Astrocyte (in vitro differentiated cells and primary cell): ENCODE data around the gene RIPK1. TPM values are rescaled to one million over a fixed set of nuclear protein-coding genes. Genes with fewer than 3 reads are reported as not detected.
"Not testable (repeated sequence)": the region's sequence is repeated elsewhere in the genome, so short reads cannot be mapped to it uniquely, and the experiment has no call there.

Experiments used
- DNase-seq: peaks from one replicate; pipeline ENCODE4 v3.0.0-alpha.2; 2010; ENCODE audit warnings: low read depth
- FAIRE-seq: peaks from 2 replicates; lab custom pipeline; 2011; peaks lifted over from hg19 to GRCh38; lab: Jason Lieb, UNC
- H2AFZ ChIP-seq: 2 replicates; pipeline ENCODE4 v1.6.0; 2012; ENCODE audit warnings: low read depth, low read length, inconsistent platforms
- H3K27ac ChIP-seq: 2 replicates; pipeline ENCODE4 v1.5.1; 2011; ENCODE audit warnings: low read depth, low read length, inconsistent platforms
- H3K27me3 ChIP-seq: 2 replicates; pipeline ENCODE4 v1.6.0; 2011; ENCODE audit warnings: low read length, inconsistent platforms; ENCODE audit not compliant: insufficient read depth
- H3K36me3 ChIP-seq: 2 replicates; pipeline ENCODE4 v1.5.1; 2011; ENCODE audit warnings: low read length, inconsistent platforms; ENCODE audit not compliant: insufficient read depth
- H3K4me1 ChIP-seq: 2 replicates; pipeline ENCODE4 v1.5.1; 2011; ENCODE audit warnings: low read length, inconsistent platforms; ENCODE audit not compliant: insufficient read depth
- H3K4me2 ChIP-seq: 2 replicates; pipeline ENCODE4 v1.6.0; 2012; ENCODE audit warnings: low read length, inconsistent platforms
- H3K4me3 ChIP-seq: 2 replicates; pipeline ENCODE4 v1.5.1; 2011; ENCODE audit warnings: low read depth, mild to moderate bottlenecking, low read length, inconsistent platforms; ENCODE audit not compliant: insufficient read depth
- H3K79me2 ChIP-seq: 2 replicates; pipeline ENCODE4 v1.6.0; 2012; ENCODE audit warnings: mild to moderate bottlenecking, low read length, inconsistent platforms; ENCODE audit not compliant: insufficient read depth
- H3K9ac ChIP-seq: 2 replicates; pipeline ENCODE4 v1.6.0; 2012; ENCODE audit warnings: mild to moderate bottlenecking, low read length, inconsistent platforms
- H3K9me3 ChIP-seq: 2 replicates; pipeline ENCODE4 v1.5.1; 2012; ENCODE audit warnings: low read depth, mild to moderate bottlenecking, low read length, inconsistent platforms; ENCODE audit not compliant: insufficient read depth
- H4K20me1 ChIP-seq: 2 replicates; pipeline ENCODE4 v1.6.0; 2012; ENCODE audit warnings: low read length, inconsistent platforms; ENCODE audit not compliant: insufficient read depth
- H3K27ac Mint-ChIP-seq: one replicate; pipeline ENCODE4 v1.8.0; 2021; ENCODE audit warnings: mild to moderate bottlenecking, mixed read lengths; ENCODE audit not compliant: unreplicated experiment
- H3K27me3 Mint-ChIP-seq: one replicate; pipeline ENCODE4 v1.8.0; 2021; ENCODE audit warnings: low read depth, mixed read lengths; ENCODE audit not compliant: unreplicated experiment
- H3K36me3 Mint-ChIP-seq: one replicate; pipeline ENCODE4 v1.8.0; 2021; ENCODE audit warnings: low read depth, mixed read lengths; ENCODE audit not compliant: unreplicated experiment
- H3K4me1 Mint-ChIP-seq: one replicate; pipeline ENCODE4 v1.8.0; 2021; ENCODE audit warnings: low read depth, mixed read lengths; ENCODE audit not compliant: unreplicated experiment
- H3K4me3 Mint-ChIP-seq: one replicate; pipeline ENCODE4 v1.8.0; 2021; ENCODE audit warnings: mild to moderate bottlenecking, moderate library complexity, mixed read lengths; ENCODE audit not compliant: unreplicated experiment
- H3K9me3 Mint-ChIP-seq: one replicate; pipeline ENCODE4 v1.8.0; 2021; ENCODE audit warnings: mild to moderate bottlenecking, mixed read lengths; ENCODE audit not compliant: unreplicated experiment
- EZH2 ChIP-seq: IDR thresholded peaks from 2 replicates; pipeline ENCODE4 v1.6.1; 2012; ENCODE audit warnings: mild to moderate bottlenecking, low read length, inconsistent platforms; ENCODE audit not compliant: insufficient read depth
- total RNA-seq: library from RNA; stranded (reverse); gene quantifications from 2 replicates; pipeline ENCODE4 v1.2.1, GENCODE V29; 2021
- TF ChIP-seq, protein P1 (sequence below): IDR thresholded peaks from 2 replicates; pipeline ENCODE4 v1.5.1; 2011; ENCODE audit warnings: low read depth, mild to moderate bottlenecking, inconsistent platforms, low read length, moderate library complexity; ENCODE audit not compliant: insufficient read depth

Gene RIPK1
- total RNA-seq, 1 donor from 2014 or later: 21.9 TPM

DNA sequence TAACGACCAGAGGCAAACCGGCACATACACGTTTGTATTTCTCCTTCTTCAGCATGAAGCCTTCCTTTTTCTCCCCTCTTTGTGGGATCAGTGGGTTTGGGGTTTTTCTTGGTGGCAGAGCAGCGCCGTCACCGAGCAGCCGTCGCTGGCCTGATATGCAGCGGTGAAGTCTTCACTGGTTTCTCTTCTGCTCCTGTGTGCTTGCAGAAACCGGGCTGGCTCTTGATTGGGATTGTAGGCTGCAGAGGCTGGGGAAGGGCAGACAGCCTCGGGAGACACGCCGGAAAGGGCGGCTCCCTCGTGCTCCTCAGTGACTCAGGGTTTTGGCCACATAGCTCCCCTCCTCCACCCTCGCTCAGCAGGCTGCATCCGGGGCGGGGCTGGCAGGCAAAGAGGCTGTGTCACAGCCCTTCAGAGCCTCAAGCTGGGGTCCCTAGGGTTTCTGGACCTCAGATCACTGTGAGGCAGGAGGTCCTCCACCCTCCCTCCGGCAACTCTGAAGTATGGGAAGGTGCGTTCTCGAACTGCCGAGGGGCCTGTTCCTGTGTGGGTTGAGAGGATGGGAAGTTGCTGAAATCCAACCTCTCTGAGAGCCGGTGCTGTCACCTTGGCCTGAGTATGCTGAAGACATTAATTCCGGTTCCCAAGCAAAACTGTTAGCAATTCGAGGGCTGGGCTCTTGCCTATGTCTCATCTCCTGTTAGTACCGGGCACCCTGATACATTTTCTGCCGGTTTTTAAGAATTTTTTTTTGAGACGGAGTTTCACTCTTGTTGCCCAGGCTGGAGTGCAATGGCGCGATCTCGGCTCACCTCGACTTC is 44.4 kb upstream of the RIPK1 start:
- H3K4me1 ChIP-seq: peaks cover 19% of the 10 kb centered on the region
- Mint-ChIP-seq H3K9me3 (peaks cover 2% of the 10 kb centered on the region), H3K27ac (peak overlapping the region; percentile 88), H3K4me3 (peak overlapping the region; percentile 61), H3K27me3 (peaks cover 2% of the 10 kb centered on the region), H3K4me1 (peaks cover 25% of the 10 kb centered on the region), H3K36me3 (peaks cover 8% of the 10 kb centered on the region)
- no peak for FAIRE-seq
- H3K27ac ChIP-seq: peak overlapping the region; percentile 60
- no peaks in the 10 kb centered on the region for H3K36me3 ChIP-seq
- no peaks in the 10 kb centered on the region for H3K9me3 ChIP-seq
- DNase-seq: peak; percentile 77
- H2AFZ ChIP-seq: peak overlapping the region; percentile 68
- TF ChIP-seq, protein P1, sequence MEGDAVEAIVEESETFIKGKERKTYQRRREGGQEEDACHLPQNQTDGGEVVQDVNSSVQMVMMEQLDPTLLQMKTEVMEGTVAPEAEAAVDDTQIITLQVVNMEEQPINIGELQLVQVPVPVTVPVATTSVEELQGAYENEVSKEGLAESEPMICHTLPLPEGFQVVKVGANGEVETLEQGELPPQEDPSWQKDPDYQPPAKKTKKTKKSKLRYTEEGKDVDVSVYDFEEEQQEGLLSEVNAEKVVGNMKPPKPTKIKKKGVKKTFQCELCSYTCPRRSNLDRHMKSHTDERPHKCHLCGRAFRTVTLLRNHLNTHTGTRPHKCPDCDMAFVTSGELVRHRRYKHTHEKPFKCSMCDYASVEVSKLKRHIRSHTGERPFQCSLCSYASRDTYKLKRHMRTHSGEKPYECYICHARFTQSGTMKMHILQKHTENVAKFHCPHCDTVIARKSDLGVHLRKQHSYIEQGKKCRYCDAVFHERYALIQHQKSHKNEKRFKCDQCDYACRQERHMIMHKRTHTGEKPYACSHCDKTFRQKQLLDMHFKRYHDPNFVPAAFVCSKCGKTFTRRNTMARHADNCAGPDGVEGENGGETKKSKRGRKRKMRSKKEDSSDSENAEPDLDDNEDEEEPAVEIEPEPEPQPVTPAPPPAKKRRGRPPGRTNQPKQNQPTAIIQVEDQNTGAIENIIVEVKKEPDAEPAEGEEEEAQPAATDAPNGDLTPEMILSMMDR: no peak
- TF ChIP-seq EZH2: no peak
- peak overlapping the region; percentile 46 for H3K4me3 ChIP-seq
- peak overlapping the region; percentile 56 for H3K9ac ChIP-seq
- H3K79me2 ChIP-seq: peaks cover 9% of the 10 kb centered on the region
- no peaks in the 10 kb centered on the region for H4K20me1 ChIP-seq
- peak overlapping the region; percentile 79 for H3K4me2 ChIP-seq
- no peaks in the 10 kb centered on the region for H3K27me3 ChIP-seq

DNA sequence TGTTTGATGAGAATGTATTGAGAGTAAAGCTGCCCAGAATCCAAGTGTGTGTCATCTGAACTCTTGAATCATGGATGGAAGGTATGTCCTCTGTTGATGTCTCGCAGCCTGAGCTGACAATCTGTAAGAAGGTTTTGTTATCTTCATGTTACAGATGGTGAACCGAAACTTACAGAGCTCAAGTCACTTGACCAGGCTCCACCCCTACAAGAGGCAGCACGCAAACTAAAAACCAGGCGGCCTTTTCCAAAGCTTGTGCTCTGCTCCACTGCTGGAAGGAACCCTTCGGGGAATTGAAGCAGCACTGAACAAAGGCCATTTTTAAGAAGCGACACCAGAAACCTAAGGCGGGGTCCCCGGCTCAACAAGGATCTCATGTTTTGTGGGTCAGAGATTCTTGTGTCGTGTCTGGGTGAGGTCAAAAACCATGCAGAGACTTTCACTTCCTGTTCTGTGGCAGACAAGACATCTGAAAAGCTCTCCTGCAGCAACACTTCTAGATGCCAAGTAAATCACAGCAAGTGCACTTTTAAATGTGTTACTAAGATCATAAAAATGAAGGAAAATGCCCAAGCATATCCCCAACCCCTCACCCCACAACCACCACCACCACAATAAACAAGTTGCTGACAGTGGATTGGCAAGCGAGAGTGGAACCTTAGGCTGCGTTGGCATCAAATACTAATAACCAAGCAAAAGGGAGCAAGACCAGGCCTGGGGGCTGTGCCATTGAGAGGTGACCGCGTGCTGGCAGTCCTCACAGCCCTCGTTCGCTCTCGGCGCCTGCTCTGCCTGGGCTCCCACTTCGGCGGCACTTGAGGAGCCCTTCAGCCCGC is 41.3 kb upstream of the RIPK1 start:
- Mint-ChIP-seq H3K27me3 (peaks cover 2% of the 10 kb centered on the region), H3K36me3 (peaks cover 6% of the 10 kb centered on the region), H3K4me3 (no peak overlapping the region), H3K9me3 (peaks cover 2% of the 10 kb centered on the region), H3K27ac (peak overlapping the region; percentile 62), H3K4me1 (peaks cover 25% of the 10 kb centered on the region)
- H3K27ac ChIP-seq: no peak overlapping the region
- H3K9ac ChIP-seq: no peak overlapping the region
- no peak for TF ChIP-seq EZH2
- TF ChIP-seq, protein P1: no peak
- no peak overlapping the region for H2AFZ ChIP-seq
- H3K9me3 ChIP-seq: no peaks in the 10 kb centered on the region
- no peaks in the 10 kb centered on the region for H3K27me3 ChIP-seq
- H4K20me1 ChIP-seq: no peaks in the 10 kb centered on the region
- peak; percentile 36 for DNase-seq
- H3K79me2 ChIP-seq: peaks cover 9% of the 10 kb centered on the region
- H3K36me3 ChIP-seq: no peaks in the 10 kb centered on the region
- no peak for FAIRE-seq
- no peak overlapping the region for H3K4me3 ChIP-seq
- H3K4me2 ChIP-seq: no peak overlapping the region
- H3K4me1 ChIP-seq: peaks cover 19% of the 10 kb centered on the region

DNA sequence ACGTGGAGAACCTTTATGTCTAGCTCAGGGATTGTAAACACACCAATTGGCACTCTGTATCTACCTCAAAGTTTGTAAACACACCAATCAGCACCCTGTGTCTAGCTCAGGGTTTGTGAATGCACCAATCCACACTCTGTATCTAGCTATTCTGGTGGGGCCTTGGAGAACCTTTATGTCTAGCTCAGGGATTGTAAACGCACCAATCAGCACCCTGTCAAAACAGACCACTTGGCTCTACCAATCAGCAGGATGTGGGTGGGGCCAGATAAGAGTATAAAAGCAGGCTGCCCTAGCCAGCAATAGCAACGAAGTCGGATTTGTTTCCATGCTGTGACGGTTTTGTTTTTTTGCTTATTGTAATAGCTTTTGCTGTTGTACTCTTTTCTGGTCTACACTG is 40.1 kb upstream of the RIPK1 start:
- not testable (repeated sequence) for DNase-seq, FAIRE-seq, H4K20me1 ChIP-seq, H3K27ac ChIP-seq, H3K4me3 Mint-ChIP-seq, H3K79me2 ChIP-seq, H3K27ac Mint-ChIP-seq, H3K9me3 Mint-ChIP-seq, H3K36me3 ChIP-seq, H3K36me3 Mint-ChIP-seq, H2AFZ ChIP-seq, H3K4me2 ChIP-seq, H3K4me3 ChIP-seq, H3K27me3 Mint-ChIP-seq, H3K27me3 ChIP-seq, H3K9ac ChIP-seq, H3K9me3 ChIP-seq
- peaks cover 19% of the 10 kb centered on the region for H3K4me1 ChIP-seq
- H3K4me1 Mint-ChIP-seq: peaks cover 21% of the 10 kb centered on the region
